H1 (cell line): ENCODE data around the gene PTPRT.

ENCODE experiments used
- POLR2AphosphoS5 ChIP-seq: IDR thresholded peaks from 2 replicates; pipeline ENCODE4 v1.6.1; 2011; ENCODE audit warnings: low read depth, low read length
- SP2 ChIP-seq: IDR thresholded peaks from 2 replicates; pipeline ENCODE4 v1.6.1; 2012; ENCODE audit warnings: mild to moderate bottlenecking, low read length, inconsistent platforms
- TF ChIP-seq, protein P1 (sequence below): IDR thresholded peaks from 2 replicates; pipeline ENCODE4 v1.6.1; 2011; ENCODE audit warnings: low read length, improper control_type of control experiment

DNA sequence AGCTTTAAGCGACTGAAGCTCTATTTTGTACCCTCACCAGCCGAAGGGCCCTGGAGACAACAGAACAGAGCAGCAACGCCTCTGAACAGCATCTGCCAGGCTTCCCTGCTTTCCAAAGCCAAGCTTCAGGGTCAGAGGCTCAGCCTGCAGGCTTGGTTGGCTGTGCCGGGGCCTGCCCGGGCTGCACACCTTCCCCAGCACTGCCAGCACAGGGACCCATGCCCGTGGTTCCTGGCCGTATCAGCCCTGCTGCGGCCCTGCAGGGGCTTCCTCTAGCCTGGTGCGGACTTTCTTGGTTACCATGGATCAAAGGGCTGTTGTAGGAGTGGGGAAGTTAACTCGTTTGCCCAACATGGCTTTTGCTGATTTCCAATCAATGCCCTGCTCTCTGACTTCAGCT, 830.1 kb downstream of the PTPRT start:
- TF ChIP-seq, protein P1, sequence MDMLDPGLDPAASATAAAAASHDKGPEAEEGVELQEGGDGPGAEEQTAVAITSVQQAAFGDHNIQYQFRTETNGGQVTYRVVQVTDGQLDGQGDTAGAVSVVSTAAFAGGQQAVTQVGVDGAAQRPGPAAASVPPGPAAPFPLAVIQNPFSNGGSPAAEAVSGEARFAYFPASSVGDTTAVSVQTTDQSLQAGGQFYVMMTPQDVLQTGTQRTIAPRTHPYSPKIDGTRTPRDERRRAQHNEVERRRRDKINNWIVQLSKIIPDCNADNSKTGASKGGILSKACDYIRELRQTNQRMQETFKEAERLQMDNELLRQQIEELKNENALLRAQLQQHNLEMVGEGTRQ = no peak
- no peak for TF ChIP-seq POLR2AphosphoS5
- no peak for TF ChIP-seq SP2
